GM13976 (cell line): Measurements from ENCODE around the gene SOS1.

Source experiments
- DNase-seq: peaks from one replicate; pipeline ENCODE4 v3.0.0; 2012; ENCODE audit warnings: low spot score
- in situ Hi-C: fragments of 300-500 bp; cut with MboI; formaldehyde crosslinking; loops from one replicate; pipeline ENCODE4 v1.12.0; 2022; ENCODE audit warnings: low sequenced_read_pairs, mixed read lengths, inconsistent platforms; ENCODE audit not compliant: unreplicated experiment
- TF ChIP-seq, protein P1 (sequence below): IDR thresholded peaks from 2 replicates; pipeline ENCODE4 v1.5.1; 2012; ENCODE audit warnings: borderline replicate concordance, mild to moderate bottlenecking; ENCODE audit not compliant: insufficient read depth; ENCODE audit errors: extremely low read depth, missing control alignments, control extremely low read depth

Gene SOS1

DNA sequence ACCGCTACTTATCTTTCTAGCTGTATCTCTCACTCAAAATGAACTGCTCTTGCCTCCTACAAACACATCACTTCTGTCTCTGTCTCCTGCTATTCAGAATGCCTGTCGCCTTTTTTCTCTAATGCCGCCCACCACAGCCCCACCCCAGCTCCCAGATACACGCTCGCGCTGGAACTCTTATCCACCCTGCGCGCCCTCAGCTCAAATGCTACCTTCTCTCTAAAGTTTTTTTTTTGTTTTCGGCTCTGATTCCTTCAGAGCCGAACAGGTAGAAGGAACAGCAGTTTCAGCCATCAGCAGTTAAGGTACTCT lies 3.9 kb upstream of the SOS1 start:
- TF ChIP-seq, protein P1, sequence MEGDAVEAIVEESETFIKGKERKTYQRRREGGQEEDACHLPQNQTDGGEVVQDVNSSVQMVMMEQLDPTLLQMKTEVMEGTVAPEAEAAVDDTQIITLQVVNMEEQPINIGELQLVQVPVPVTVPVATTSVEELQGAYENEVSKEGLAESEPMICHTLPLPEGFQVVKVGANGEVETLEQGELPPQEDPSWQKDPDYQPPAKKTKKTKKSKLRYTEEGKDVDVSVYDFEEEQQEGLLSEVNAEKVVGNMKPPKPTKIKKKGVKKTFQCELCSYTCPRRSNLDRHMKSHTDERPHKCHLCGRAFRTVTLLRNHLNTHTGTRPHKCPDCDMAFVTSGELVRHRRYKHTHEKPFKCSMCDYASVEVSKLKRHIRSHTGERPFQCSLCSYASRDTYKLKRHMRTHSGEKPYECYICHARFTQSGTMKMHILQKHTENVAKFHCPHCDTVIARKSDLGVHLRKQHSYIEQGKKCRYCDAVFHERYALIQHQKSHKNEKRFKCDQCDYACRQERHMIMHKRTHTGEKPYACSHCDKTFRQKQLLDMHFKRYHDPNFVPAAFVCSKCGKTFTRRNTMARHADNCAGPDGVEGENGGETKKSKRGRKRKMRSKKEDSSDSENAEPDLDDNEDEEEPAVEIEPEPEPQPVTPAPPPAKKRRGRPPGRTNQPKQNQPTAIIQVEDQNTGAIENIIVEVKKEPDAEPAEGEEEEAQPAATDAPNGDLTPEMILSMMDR: no peak
- in situ Hi-C loops: loop anchor here (10.0 kb wide), 1 partner anchor 100 kb away; no protein-coding TSS in a partner anchor
- no peak for DNase-seq

DNA sequence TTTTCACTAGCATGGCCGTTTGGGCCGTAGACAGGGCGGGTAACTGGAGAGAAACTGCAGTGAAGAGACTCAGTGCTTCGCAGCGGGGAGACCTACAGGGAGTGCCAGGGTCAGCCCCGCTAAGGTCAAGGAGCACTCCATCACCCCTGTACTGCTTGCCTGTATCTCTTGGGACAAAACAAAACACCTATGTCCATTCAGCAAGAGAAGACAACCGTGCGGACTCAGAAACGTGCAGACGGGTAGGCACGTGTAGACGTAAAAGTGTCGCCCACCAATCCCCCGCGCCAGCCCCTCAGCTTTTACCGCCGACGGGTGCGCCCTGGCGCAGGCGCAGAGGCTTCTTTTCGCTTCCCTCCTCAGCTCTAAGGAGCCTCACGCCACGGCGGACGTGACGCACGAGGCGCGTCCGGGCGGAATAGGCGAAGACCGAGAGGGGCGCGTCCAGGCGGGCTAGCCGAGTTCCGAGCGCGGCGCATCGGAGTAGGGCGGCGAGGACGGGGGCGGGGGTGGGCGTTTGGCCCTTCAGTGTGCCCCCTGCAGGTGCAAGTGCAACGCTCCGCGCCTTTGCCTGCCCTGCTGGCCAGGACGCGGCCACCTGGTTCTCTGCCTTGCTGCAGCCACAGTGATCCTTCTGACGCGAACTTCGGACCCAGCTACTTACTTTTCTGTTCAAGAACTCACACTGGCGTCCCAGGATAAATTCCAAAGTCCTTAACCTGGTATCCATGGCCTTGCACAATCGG lies 3.3 kb upstream of the SOS1 start:
- in situ Hi-C loops: loop anchor here (10.0 kb wide), 1 partner anchor 101 kb away; no protein-coding TSS in a partner anchor
- DNase-seq: peak; percentile 92
- TF ChIP-seq, protein P1: peak; percentile 53

DNA sequence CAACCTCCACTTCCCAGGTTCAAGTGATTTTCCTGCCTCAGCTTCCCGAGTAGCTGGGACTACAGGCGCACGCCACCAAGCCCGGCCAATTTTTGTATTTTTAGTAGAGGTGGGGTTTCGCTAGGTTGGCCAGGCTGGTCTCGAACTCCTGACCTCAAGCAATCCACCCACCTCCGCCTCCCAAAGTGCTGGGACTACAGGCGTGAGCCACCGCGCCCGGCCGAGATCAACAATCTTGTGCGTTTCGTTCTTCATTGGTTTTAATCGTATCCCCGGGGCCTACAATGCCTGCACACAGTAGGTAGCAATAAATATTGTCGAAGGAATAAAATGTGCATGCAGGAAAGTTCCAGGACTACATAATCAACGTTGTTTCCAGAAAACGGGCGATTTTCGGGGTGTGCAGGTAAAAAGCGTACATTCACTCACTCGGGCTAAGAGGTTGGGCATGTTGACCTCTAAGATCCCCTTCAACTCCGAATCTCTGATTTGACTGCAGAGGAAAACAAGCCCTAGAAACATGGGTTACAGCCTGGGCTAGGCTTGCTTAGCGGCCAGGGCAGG lies 2.7 kb upstream of the SOS1 start:
- TF ChIP-seq, protein P1: no peak
- DNase-seq: no peak
- in situ Hi-C loops: loop anchor here (10.0 kb wide), 1 partner anchor 101 kb away; no protein-coding TSS in a partner anchor

DNA sequence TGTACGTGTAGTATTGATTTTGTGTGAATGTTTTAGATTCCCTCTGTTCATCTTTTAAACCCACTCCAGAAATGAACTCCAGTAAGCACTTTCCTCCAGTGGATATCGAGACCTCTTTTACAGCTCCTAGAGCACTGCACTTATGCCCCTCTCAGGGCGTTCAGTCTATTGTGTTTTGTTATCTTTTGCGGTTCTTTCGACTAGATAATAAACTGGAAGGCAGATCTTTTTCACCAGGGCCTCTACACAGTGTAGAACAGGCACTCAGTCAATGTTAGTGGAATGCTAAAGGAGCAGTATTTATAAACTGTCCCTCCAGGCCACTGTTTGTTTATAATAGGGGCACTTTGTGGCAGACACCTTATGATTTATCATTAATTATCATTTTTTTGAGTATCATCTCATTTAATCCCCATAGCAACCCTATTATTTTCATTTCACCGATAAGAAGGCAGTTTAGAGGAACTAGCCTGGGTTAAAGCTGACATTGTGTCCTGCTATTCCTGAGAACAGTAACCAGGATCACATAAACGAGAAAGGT lies 742 bp upstream of the SOS1 start:
- in situ Hi-C loops: loop anchor here (10.0 kb wide), 1 partner anchor 103 kb away; no protein-coding TSS in a partner anchor
- DNase-seq: no peak
- TF ChIP-seq, protein P1: no peak

DNA sequence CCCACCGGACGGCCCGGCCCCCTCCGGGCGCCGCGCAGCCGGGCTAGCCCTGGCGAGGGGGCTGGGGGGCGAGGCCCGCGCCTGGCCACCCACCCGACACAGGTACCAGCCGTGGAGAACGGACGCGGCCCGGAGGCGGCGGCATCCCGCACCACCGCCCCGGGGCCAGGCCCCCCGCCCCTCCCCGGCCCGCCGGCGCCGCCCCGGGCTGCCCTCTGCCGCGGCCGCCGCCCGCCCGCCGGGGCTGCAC lies 405 bp downstream of the SOS1 start:
- TF ChIP-seq, protein P1: no peak
- in situ Hi-C loops: loop anchor here (10.0 kb wide), 1 partner anchor 104 kb away; no protein-coding TSS in a partner anchor
- DNase-seq: no peak

DNA sequence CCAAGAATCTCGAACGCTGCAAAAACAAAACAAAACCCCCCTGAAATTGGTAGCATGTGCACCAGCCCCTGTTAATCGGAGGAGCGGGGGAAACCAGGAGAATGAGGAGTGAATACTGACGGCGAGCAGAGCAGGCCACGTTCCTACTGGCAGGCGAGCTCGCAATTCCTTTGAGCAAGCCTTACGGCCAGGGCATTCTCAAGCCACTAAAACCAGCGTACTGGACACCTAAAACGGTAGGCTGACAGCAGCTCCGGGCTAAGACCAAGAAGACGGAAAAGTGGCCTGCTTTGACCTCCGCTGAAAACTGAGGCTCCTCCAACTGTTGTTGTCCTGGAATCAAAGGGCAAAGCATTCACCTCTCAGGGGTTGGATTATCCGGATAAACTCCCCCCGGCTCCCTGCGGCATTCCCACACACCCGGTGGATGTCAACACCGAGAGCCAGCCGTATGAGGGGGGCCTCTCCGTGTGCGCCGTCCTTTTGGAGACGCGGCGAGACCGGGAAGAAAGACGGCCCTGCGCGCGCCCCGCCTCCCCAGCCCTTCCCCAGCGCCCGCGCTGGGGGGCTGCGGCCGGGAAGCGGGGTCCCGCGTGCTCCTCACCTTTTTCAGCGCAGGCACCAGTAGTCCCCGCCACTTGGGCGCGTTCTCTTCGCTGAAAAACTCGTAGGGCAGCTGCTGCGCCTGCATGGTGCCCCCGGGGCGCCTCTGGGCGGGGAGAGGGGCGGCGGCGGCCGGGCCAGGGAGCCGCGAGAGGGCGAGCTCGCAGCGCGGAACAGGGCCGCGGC lies 925 bp downstream of the SOS1 start:
- DNase-seq: peak; percentile 83
- TF ChIP-seq, protein P1: peak; percentile 75
- in situ Hi-C loops: loop anchor here (10.0 kb wide), 1 partner anchor 105 kb away; no protein-coding TSS in a partner anchor
